Osteoblast (primary cell): ENCODE measurements around the gene PPM1G. TPM values are rescaled to one million over a fixed set of nuclear protein-coding genes. Genes with fewer than 3 reads are reported as not detected.
"Not testable (repeated sequence)": the region's sequence is repeated elsewhere in the genome, so short reads cannot be mapped to it uniquely, and the experiment has no call there.

Source experiments
- DNase-seq: peaks from one replicate; pipeline ENCODE4 v3.0.0; 2011; ENCODE audit warnings: low spot score, mixed read lengths; ENCODE audit not compliant: insufficient read length; ENCODE audit errors: missing footprints
- H2AFZ ChIP-seq: 2 replicates; pipeline ENCODE4 v1.6.0; 2011; ENCODE audit warnings: mild to moderate bottlenecking, low read length
- H3K27ac ChIP-seq: 2 replicates; pipeline ENCODE4 v1.5.1; 2011; ENCODE audit warnings: mild to moderate bottlenecking, low read depth, low read length, moderate library complexity
- H3K27me3 ChIP-seq: 2 replicates; pipeline ENCODE4 v1.6.0; 2012; ENCODE audit warnings: mild to moderate bottlenecking, control low read depth, inconsistent platforms, low read length, moderate library complexity; ENCODE audit not compliant: insufficient read depth
- H3K36me3 ChIP-seq: 2 replicates; pipeline ENCODE4 v1.5.1; 2011; ENCODE audit warnings: mild to moderate bottlenecking, low read length, control low read depth, moderate library complexity; ENCODE audit not compliant: insufficient read depth
- H3K4me1 ChIP-seq: 2 replicates; pipeline ENCODE4 v1.5.1; 2011; ENCODE audit warnings: mild to moderate bottlenecking, low read length, control low read depth, moderate library complexity; ENCODE audit not compliant: insufficient read depth
- H3K4me2 ChIP-seq: 2 replicates; pipeline ENCODE4 v1.6.0; 2011; ENCODE audit warnings: mild to moderate bottlenecking, low read length; ENCODE audit not compliant: insufficient read depth
- H3K4me3 ChIP-seq: fragments of 200-600 bp; sonication (generic); 3 replicates; pipeline ENCODE4 v1.5.1; 2012; ENCODE audit warnings: mild to moderate bottlenecking, low read length, inconsistent platforms; ENCODE audit not compliant: insufficient read depth
- H3K79me2 ChIP-seq: 2 replicates; pipeline ENCODE4 v1.6.0; 2012; ENCODE audit warnings: mild to moderate bottlenecking, low read length, control low read depth, inconsistent platforms; ENCODE audit not compliant: insufficient read depth
- H3K9me3 ChIP-seq: 2 replicates; pipeline ENCODE4 v1.5.1; 2011; ENCODE audit warnings: low read depth, low read length, control low read depth
- H4K20me1 ChIP-seq: 2 replicates; pipeline ENCODE4 v1.6.0; 2012; ENCODE audit warnings: mild to moderate bottlenecking, low read length, control low read depth; ENCODE audit not compliant: insufficient read depth
- CTCF ChIP-seq: IDR thresholded peaks from 2 replicates; pipeline ENCODE4 v1.5.1; 2011; ENCODE audit warnings: mild to moderate bottlenecking, low read depth, low read length, moderate library complexity; ENCODE audit errors: extremely low read depth
- total RNA-seq: library from RNA; depleted of rRNA; stranded (reverse); fragments of >200 nt; gene quantifications from 2 replicates; pipeline ENCODE4 v1.2.3, GENCODE V29; 2012

PPM1G gene
- total RNA-seq, 1 donor, result 65.5 TPM

- no peak for DNase-seq
- Histone ChIP-seq H3K4me1 (peaks cover 21% of the 10 kb centered on the region), H3K27ac (peak overlapping the region; percentile 91), H4K20me1 (peaks cover 6% of the 10 kb centered on the region), H3K4me3 (peak overlapping the region; percentile 85), H2AFZ (peak overlapping the region; percentile 99), H3K9me3 (no peaks in the 10 kb centered on the region), H3K4me2 (peak overlapping the region; percentile 68), H3K36me3 (no peaks in the 10 kb centered on the region), H3K79me2 (peaks cover 66% of the 10 kb centered on the region), H3K27me3 (no peaks in the 10 kb centered on the region)
- TF ChIP-seq CTCF, result no peak
Observed at GRCh38 chr2:27356056-27356381, 53.4 kb downstream of the PPM1G start.

- Histone ChIP-seq H3K27ac (no peak overlapping the region), H3K4me3 (no peak overlapping the region), H4K20me1 (peaks cover 6% of the 10 kb centered on the region), H2AFZ (no peak overlapping the region), H3K4me2 (peak overlapping the region; percentile 12), H3K27me3 (no peaks in the 10 kb centered on the region), H3K36me3 (no peaks in the 10 kb centered on the region), H3K79me2 (peaks cover 78% of the 10 kb centered on the region), H3K4me1 (peaks cover 21% of the 10 kb centered on the region), H3K9me3 (no peaks in the 10 kb centered on the region)
- no peak for DNase-seq
- TF ChIP-seq CTCF, result no peak
Observed at GRCh38 chr2:27354597-27354927, 54.8 kb downstream of the PPM1G start.

- Histone ChIP-seq H3K27ac (peak overlapping the region; percentile 59), H3K4me1 (peaks cover 21% of the 10 kb centered on the region), H3K4me3 (no peak overlapping the region), H3K27me3 (no peaks in the 10 kb centered on the region), H3K9me3 (no peaks in the 10 kb centered on the region), H3K36me3 (no peaks in the 10 kb centered on the region), H3K4me2 (peak overlapping the region; percentile 12), H3K79me2 (peaks cover 81% of the 10 kb centered on the region), H2AFZ (no peak overlapping the region), H4K20me1 (peaks cover 6% of the 10 kb centered on the region)
- TF ChIP-seq CTCF, result no peak
- DNase-seq, result no peak
Observed at GRCh38 chr2:27353762-27354596, 55.4 kb downstream of the PPM1G start.

GRCh38 chr2:27353386-27353761, 56.0 kb downstream of the PPM1G start:
- Histone ChIP-seq H3K27ac (peak overlapping the region; percentile 59), H3K4me1 (peaks cover 21% of the 10 kb centered on the region), H3K79me2 (peaks cover 81% of the 10 kb centered on the region)
- H3K9me3 ChIP-seq, H3K4me3 ChIP-seq, H3K27me3 ChIP-seq, H2AFZ ChIP-seq, H4K20me1 ChIP-seq, H3K36me3 ChIP-seq, DNase-seq, H3K4me2 ChIP-seq: not testable (repeated sequence)
